ENCODE measurements around the gene POMT1.

- peak; percentile 30 for TF ChIP-seq CTCF (IDR thresholded peaks at IDR 0.05; ENCODE audit: low read length)
- TF ChIP-seq EZH2 (optimal IDR thresholded peaks at IDR 0.05; ENCODE audit: low read depth, low read length) = no peak
- TF ChIP-seq EZH2phosphoT487 (IDR thresholded peaks at IDR 0.05; ENCODE audit: low read length) = no peak
Measured at GRCh38 chr9:131530546-131530919, 27.8 kb downstream of the POMT1 start.
